Measurements from ENCODE around the gene UFD1. TPM values are rescaled to one million over a fixed set of nuclear protein-coding genes. Genes with fewer than 3 reads are reported as not detected.

Gene UFD1
- total RNA-seq, 1 experiment from 2014 or later, result 74.4 TPM

DNA sequence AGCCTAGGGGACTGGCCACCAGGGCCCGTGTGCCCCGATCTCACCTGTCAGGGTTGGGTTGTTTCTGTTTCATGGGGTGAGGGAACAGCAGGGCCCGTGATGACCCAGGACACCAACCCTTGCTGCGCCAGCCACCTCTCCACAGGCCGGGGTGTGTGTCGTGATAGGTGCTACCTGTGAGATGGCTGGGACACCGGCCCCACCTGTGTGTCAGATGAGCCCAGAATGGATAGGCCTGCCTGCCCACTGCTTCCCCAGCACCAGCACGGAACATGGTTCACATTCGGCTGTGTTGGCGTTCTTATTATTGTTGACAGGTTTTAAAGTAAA, 38.1 kb upstream of the UFD1 start:
- Histone ChIP-seq H3K56ac (ENCODE audit: insufficient read length, low read depth, low read length) (no peak overlapping the region), H3T11ph (ENCODE audit: low read length) (no peak overlapping the region), H2BK15ac (ENCODE audit: low read depth, low read length) (no peak overlapping the region), H3K4me2 (ENCODE audit: insufficient read depth, insufficient read length, low read length) (no peak overlapping the region), H2BK5ac (ENCODE audit: insufficient read length, low read length) (no peak overlapping the region), H3K4me1 (ENCODE audit: insufficient read depth, low read length) (no peaks in the 10 kb centered on the region), H3K14ac (ENCODE audit: insufficient read depth, low read length) (no peak overlapping the region), H2BK12ac (ENCODE audit: insufficient read length, low read depth, low read length) (no peak overlapping the region), H3K9ac (ENCODE audit: extremely low read depth, insufficient read length, low read length) (no peak overlapping the region), H3K27me3 (ENCODE audit: insufficient read depth, low read length) (no peaks in the 10 kb centered on the region), H4K5ac (ENCODE audit: insufficient read length, low read depth, low read length) (no peak overlapping the region), H3K9me3 (ENCODE audit: control insufficient read depth, low read depth, low read length) (no peaks in the 10 kb centered on the region), H3K27ac (ENCODE audit: insufficient read length, low read depth, low read length) (no peak overlapping the region), H3K4ac (ENCODE audit: low read depth, low read length) (no peak overlapping the region), H2BK20ac (ENCODE audit: low read depth, low read length, poor library complexity, severe bottlenecking) (no peak overlapping the region), H3K79me2 (ENCODE audit: insufficient read depth, low read length) (no peaks in the 10 kb centered on the region), H4K8ac (replicated peaks; ENCODE audit: insufficient read length, low read depth, low read length) (no peak overlapping the region), H2AFZ (ENCODE audit: low read length) (no peak overlapping the region), H2BK120ac (ENCODE audit: low read depth, low read length, poor library complexity, severe bottlenecking) (no peak overlapping the region), H2AK5ac (ENCODE audit: insufficient read length, low read length) (no peak overlapping the region), H4K20me1 (ENCODE audit: control insufficient read depth, insufficient read depth, insufficient read length) (no peaks in the 10 kb centered on the region), H4K91ac (ENCODE audit: insufficient read length, low read depth, low read length) (no peak overlapping the region), H3K23ac (ENCODE audit: insufficient read length, low read depth, low read length) (no peak overlapping the region), H3K79me1 (ENCODE audit: insufficient read depth, low read depth, low read length, poor library complexity, severe bottlenecking) (no peaks in the 10 kb centered on the region), H3K18ac (ENCODE audit: insufficient read length, low read depth, low read length) (no peak overlapping the region), H3K23me2 (ENCODE audit: insufficient read length, low read depth, low read length, poor library complexity, severe bottlenecking) (no peaks in the 10 kb centered on the region)
- Mint-ChIP-seq H3K4me1 (0 out of 4 replicates have a peak, but pooled peaks cover 0 to 3% of the 10 kb centered on the region in 2 experiments), H3K27me3 (ENCODE audit: low read depth) (peaks cover 17% of the 10 kb centered on the region), H3K27ac (no peak overlapping the region; a peak in 1 of 7 replicates), H3K9me3 (no peaks in the 10 kb centered on the region), H3K4me3 (no peak overlapping the region), H3K36me3 (ENCODE audit: insufficient read depth in 1 of 3, low read depth in 3 of 3) (peaks cover 12 to 58% (median 53%) of the 10 kb centered on the region in 3 experiments; a peak in 6 of 7 replicates)
- TF ChIP-seq, protein P1, sequence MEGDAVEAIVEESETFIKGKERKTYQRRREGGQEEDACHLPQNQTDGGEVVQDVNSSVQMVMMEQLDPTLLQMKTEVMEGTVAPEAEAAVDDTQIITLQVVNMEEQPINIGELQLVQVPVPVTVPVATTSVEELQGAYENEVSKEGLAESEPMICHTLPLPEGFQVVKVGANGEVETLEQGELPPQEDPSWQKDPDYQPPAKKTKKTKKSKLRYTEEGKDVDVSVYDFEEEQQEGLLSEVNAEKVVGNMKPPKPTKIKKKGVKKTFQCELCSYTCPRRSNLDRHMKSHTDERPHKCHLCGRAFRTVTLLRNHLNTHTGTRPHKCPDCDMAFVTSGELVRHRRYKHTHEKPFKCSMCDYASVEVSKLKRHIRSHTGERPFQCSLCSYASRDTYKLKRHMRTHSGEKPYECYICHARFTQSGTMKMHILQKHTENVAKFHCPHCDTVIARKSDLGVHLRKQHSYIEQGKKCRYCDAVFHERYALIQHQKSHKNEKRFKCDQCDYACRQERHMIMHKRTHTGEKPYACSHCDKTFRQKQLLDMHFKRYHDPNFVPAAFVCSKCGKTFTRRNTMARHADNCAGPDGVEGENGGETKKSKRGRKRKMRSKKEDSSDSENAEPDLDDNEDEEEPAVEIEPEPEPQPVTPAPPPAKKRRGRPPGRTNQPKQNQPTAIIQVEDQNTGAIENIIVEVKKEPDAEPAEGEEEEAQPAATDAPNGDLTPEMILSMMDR (conservative IDR thresholded peaks at IDR 0.05), result no peak
- DNase-seq, result no peak
- whole genome bisulfite sequencing (ENCODE audit: extremely low coverage, insufficient read length, low lambda C conversion rate), result no CpG with 5 or more reads among the region's 10 CpGs

All from H9 (cell line).